Common myeloid progenitor, CD34-positive (primary cell): ENCODE measurements around the gene NAA30.

Experiments used
- CTCF ChIA-PET: fragments of 350-600 bp; sonication (Branson Sonifier 250); formaldehyde crosslinking; loops from one replicate; lab custom pipeline; 2021; ENCODE audit warnings: antibody characterized with exemption; lab: Charles Lee
- POLR2A ChIA-PET: fragments of 350-600 bp; sonication (Branson Sonifier 250); formaldehyde crosslinking; loops from one replicate; lab custom pipeline; 2021; ENCODE audit warnings: antibody characterized with exemption; lab: Charles Lee
- DNase-seq, 3 donors: peaks; one replicate each; pipeline versions ENCODE4 v3.0.0 to v3.0.0-alpha.2; 2013
- H3K27ac ChIP-seq, 2 experiments: 1 replicate in 1 of 2; 2 replicates in 1 of 2; pipeline ENCODE4 v1.7.0; 2013; ENCODE audit warnings: inconsistent platforms in 2 of 2, low read length in 2 of 2, mild to moderate bottlenecking in 2 of 2, low read depth in 1 of 2, moderate library complexity in 1 of 2; ENCODE audit not compliant: severe bottlenecking in 2 of 2, insufficient read depth in 1 of 2, poor library complexity in 1 of 2
- H3K27me3 ChIP-seq, 5 experiments: replicated peaks in 2 of 5; 1 replicate in 3 of 5; 2 replicates in 2 of 5; pipeline versions ENCODE4 v1.6.1 to v1.7.0; 2013; ENCODE audit warnings: low read length in 4 of 5, mild to moderate bottlenecking in 2 of 5, moderate library complexity in 2 of 5, inconsistent platforms in 1 of 5; ENCODE audit not compliant: insufficient read depth in 5 of 5, control insufficient read depth in 4 of 5
- H3K36me3 ChIP-seq, 4 experiments: 1 replicate in 2 of 4; 2 replicates in 2 of 4; pipeline versions ENCODE4 v1.6.1 to v1.7.0; 2013; ENCODE audit warnings: low read length in 3 of 4, control low read depth in 1 of 4, mild to moderate bottlenecking in 1 of 4; ENCODE audit not compliant: control insufficient read depth in 4 of 4, insufficient read depth in 4 of 4
- H3K4me1 ChIP-seq, 4 experiments: 1 replicate in 3 of 4; 2 replicates in 1 of 4; pipeline versions ENCODE4 v1.6.1 to v1.7.1; 2013; ENCODE audit warnings: low read length in 3 of 4, mild to moderate bottlenecking in 3 of 4, control low read depth in 1 of 4, inconsistent platforms in 1 of 4, moderate library complexity in 1 of 4; ENCODE audit not compliant: control insufficient read depth in 4 of 4, insufficient read depth in 4 of 4; ENCODE audit errors: control extremely low read depth in 1 of 4
- H3K4me3 ChIP-seq, 7 experiments: 1 replicate in 4 of 7; 2 replicates in 3 of 7; pipeline versions ENCODE4 v1.5.1 to v1.7.0; 2013; ENCODE audit warnings: mild to moderate bottlenecking in 7 of 7, low read length in 6 of 7, moderate library complexity in 6 of 7, inconsistent platforms in 2 of 7, low read depth in 2 of 7, control low read depth in 1 of 7; ENCODE audit not compliant: insufficient read depth in 4 of 7, control insufficient read depth in 1 of 7; ENCODE audit errors: extremely low read depth in 1 of 7
- H3K9me3 ChIP-seq, 5 experiments: 1 replicate in 4 of 5; 2 replicates in 1 of 5; pipeline versions ENCODE4 v1.6.1 to v1.7.1; 2013; ENCODE audit warnings: low read length in 4 of 5, mild to moderate bottlenecking in 2 of 5, inconsistent platforms in 1 of 5, low read depth in 1 of 5, moderate library complexity in 1 of 5; ENCODE audit not compliant: control insufficient read depth in 4 of 5, insufficient read depth in 2 of 5; ENCODE audit errors: control extremely low read depth in 1 of 5
- WGBS: methylation state at CpG from one replicate; pipeline ENCODE4 v1.1.5; 2013; ENCODE audit not compliant: insufficient coverage; 5-methylcytosine and 5-hydroxymethylcytosine counted together

Gene NAA30

DNA sequence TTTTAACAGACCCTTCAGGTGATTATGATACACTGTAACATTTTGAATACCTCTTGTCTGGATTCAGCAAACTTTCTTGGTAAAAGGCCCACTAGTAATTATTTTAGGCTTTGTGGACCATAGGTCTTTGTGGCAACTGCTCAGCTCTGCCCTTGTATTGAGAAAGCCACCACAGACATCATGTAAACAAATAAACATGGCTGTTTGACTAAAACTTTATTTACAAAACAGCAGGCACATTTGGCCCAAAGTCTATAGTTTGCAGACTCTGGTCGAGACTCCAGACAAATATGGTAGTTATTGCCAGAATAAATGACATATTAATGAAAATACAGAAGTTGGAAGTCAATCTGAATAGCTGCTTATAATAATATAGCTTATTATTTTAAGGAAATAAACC, 18.2 kb downstream of the NAA30 start:
- no peak overlapping the region for H3K27ac ChIP-seq
- no CpG with 5 or more reads among the region's 1 CpG for WGBS
- H3K36me3 ChIP-seq = peaks cover 3 to 29% (median 22%) of the 10 kb centered on the region in 4 experiments
- CTCF ChIA-PET = interaction anchor here (0.7 to 1.1 kb wide), 2 partner anchors 9 to 88 kb away, joined by 3 read pairs; no protein-coding TSS in a partner anchor
- no peak for DNase-seq
- H3K9me3 ChIP-seq = no peaks in the 10 kb centered on the region
- H3K27me3 ChIP-seq = no peaks in the 10 kb centered on the region
- H3K4me3 ChIP-seq = no peak overlapping the region
- peaks cover 0 to 3% (median 0%) of the 10 kb centered on the region in 4 experiments for H3K4me1 ChIP-seq
- POLR2A ChIA-PET = no interaction called here

DNA sequence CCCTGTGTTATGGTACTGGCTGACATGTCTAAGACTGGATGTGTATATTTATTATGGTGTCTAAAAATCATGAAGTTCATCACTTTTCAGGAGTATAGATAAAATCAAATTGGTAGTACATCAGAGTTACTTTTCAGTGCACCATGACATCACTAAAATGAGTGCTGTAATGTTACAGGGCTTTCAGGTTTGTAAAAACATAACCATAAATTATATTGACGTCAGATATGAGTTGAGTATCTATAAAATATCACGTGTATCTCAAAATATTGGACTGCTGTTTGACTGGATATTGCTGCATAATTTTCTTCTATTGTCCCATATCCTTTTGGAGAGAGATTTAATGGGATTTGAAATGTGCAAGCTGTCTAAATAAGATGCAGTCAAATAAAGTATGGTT, 22.0 kb downstream of the NAA30 start:
- POLR2A ChIA-PET = no interaction called here
- H3K36me3 ChIP-seq = peaks cover 3 to 19% (median 10%) of the 10 kb centered on the region in 4 experiments
- H3K27ac ChIP-seq = no peak overlapping the region
- no peak overlapping the region for H3K4me3 ChIP-seq
- H3K9me3 ChIP-seq = no peaks in the 10 kb centered on the region
- DNase-seq = no peak
- H3K27me3 ChIP-seq = no peaks in the 10 kb centered on the region
- peaks cover 0 to 3% (median 0%) of the 10 kb centered on the region in 4 experiments for H3K4me1 ChIP-seq
- CTCF ChIA-PET = no interaction called here
- WGBS = no CpG with 5 or more reads among the region's 2 CpGs

DNA sequence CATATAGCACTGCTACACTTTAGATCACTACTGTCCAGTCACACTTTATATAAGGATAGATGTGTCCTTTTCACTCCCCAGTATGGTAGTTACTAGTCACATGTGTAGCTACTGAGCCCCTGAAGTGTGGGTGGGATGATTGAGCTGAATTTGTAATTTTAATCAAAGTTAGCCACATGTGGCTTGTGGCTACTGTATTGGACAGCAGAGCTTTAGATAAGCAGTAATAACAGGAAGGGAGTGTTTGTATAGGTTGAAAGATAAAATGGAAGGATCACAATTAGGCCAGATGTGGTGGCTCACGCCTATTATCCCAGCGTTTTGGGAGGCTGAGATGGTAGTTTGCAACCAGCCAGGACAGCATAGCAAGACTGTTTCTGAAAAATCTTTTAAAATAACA, 23.5 kb downstream of the NAA30 start:
- ChIA-PET POLR2A (no interaction called here), CTCF (no interaction called here)
- no CpG with 5 or more reads among the region's 2 CpGs for WGBS

DNA sequence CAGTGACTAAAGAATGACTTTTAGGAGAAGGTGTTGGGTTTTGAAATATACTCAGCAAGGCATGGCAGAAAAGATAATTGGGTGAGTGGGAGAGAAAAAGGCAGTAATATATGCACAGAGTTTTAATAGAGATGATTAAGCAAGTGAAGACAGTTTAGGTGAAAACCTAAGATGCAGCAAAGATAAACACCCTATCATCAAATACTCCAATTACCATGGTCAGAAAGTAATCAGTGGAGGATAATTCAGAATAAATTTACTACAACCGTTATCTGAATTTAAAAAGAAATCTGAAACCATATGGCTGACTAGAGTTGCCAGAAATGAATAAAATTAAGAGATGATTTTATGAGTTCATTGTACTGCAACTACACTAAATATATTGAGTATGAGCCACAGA, 26.8 kb downstream of the NAA30 start:
- ChIA-PET POLR2A (no interaction called here), CTCF (no interaction called here)
- WGBS = no CpG with 5 or more reads among the region's 1 CpG

More for the DNA sequence above, 23.5 kb downstream of the NAA30 start:
- no peak overlapping the region for H3K27ac ChIP-seq
- DNase-seq = peak; percentile 10 to 57 (median 40)
- no peak overlapping the region for H3K4me3 ChIP-seq
- peaks cover 0 to 12% (median 5%) of the 10 kb centered on the region in 4 experiments for H3K36me3 ChIP-seq
- H3K9me3 ChIP-seq = no peaks in the 10 kb centered on the region
- H3K4me1 ChIP-seq = peaks cover 0 to 3% (median 0%) of the 10 kb centered on the region in 4 experiments
- H3K27me3 ChIP-seq = no peaks in the 10 kb centered on the region

DNA sequence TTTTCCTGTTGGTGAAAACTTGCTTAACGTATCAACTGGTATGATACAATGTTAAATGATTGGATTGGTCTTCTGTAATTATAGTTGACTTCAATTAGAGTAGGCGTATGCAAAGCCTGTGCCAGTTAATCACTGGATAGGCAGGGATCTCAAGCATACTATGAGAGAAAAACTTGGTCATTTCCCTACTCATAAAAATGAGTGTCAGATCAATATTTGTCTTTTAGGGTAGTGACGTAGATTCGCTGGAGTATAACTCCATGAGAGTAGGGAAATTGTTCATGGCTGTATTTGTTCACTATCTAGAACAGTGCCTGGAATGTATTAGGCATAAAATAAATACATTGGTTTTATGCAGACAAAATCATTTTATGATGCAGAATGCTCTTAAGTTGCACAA, 28.6 kb downstream of the NAA30 start:
- H3K4me3 ChIP-seq = no peak overlapping the region
- POLR2A ChIA-PET = no interaction called here
- no peaks in the 10 kb centered on the region for H3K36me3 ChIP-seq
- no peaks in the 10 kb centered on the region for H3K4me1 ChIP-seq
- CTCF ChIA-PET = no interaction called here
- no peak for DNase-seq
- 100% methylated on average over 2 of the region's 4 CpGs for WGBS
- H3K9me3 ChIP-seq = no peaks in the 10 kb centered on the region
- peaks cover 0 to under 1% (median 0%) of the 10 kb centered on the region in 5 experiments for H3K27me3 ChIP-seq
- no peak overlapping the region for H3K27ac ChIP-seq

More for the DNA sequence above, 26.8 kb downstream of the NAA30 start:
- no peak overlapping the region for H3K4me3 ChIP-seq
- H3K27ac ChIP-seq = no peak overlapping the region
- no peaks in the 10 kb centered on the region for H3K36me3 ChIP-seq
- H3K27me3 ChIP-seq = no peaks in the 10 kb centered on the region
- no peak for DNase-seq
- H3K9me3 ChIP-seq = no peaks in the 10 kb centered on the region
- no peaks in the 10 kb centered on the region for H3K4me1 ChIP-seq

DNA sequence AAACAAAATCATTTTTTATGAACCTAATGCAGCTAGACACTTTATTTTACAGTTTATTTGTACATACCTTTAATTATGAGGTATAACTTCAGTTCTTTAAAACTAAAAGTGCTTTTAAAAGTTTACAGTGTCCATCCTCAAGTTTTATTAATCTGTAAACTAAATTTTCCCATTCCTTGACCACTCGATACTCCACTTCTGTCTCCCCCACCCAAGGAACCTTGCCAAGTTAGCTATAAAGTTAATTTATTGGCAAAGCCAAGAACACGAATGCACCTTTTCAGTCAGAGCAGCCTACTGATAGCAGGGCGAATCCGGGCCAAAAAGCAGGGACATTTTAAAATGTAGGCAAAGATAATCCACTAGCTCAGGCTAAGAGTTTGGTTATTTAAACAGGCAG, 29.6 kb downstream of the NAA30 start:
- no peak overlapping the region for H3K4me3 ChIP-seq
- peaks cover 0 to 2% (median 0%) of the 10 kb centered on the region in 5 experiments for H3K27me3 ChIP-seq
- DNase-seq = no peak
- H3K4me1 ChIP-seq = no peaks in the 10 kb centered on the region
- WGBS = 88% methylated on average over 3 of the region's 4 CpGs
- POLR2A ChIA-PET = no interaction called here
- no peak overlapping the region for H3K27ac ChIP-seq
- no peaks in the 10 kb centered on the region for H3K36me3 ChIP-seq
- H3K9me3 ChIP-seq = no peaks in the 10 kb centered on the region
- CTCF ChIA-PET = no interaction called here

DNA sequence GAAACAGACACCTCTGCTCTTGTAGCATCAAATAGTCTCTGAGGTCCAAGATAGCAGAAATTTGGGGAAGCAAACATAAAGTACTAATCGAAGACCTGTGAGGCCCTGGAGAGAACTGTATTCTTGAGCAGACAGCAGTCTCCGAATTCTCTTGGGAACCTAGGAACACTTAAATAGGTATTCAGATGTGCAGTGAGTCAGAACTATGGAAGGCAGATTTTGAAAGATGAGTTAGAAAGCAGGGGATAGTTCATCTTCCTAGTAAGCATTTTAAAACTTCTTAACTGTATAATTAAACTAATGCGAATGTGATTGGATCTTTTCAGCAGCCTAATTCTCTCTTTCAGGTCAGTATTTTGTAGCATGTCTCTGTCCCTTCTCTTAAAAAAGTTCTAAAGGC, 30.6 kb downstream of the NAA30 start:
- Histone ChIP-seq H3K27me3 (peaks cover 0 to 2% (median 0%) of the 10 kb centered on the region in 5 experiments), H3K36me3 (no peaks in the 10 kb centered on the region), H3K4me3 (no peak overlapping the region), H3K4me1 (no peaks in the 10 kb centered on the region), H3K27ac (no peak overlapping the region), H3K9me3 (no peaks in the 10 kb centered on the region)
- DNase-seq = no peak
- ChIA-PET CTCF (no interaction called here), POLR2A (no interaction called here)
- WGBS = 92% methylated on average over 2 of the region's 3 CpGs
